ENCODE measurements around the gene NHLH2.
A peak's percentile ranks its signal among the peaks of the same experiment; 100 is the strongest.

NHLH2 gene

DNA sequence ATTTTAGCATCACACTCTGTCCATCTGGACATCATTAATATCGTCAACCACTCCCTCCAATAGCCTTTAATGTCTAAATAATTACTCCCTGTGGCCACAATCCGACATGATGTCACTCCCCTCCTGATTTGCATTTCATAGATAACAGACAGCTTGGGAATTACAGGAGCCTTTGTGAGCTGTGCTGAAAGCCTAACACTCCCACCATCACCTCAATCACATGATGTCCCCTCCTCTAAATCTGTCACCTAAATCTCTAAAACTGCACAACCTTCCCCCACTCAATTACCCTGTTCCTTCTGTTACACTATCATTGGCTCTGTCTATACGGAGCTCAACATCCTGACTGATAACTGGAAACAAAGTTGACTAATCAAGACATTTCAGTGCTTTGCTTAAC, 14.3 kb downstream of the NHLH2 start (continued):
- TF ChIP-seq, protein P1, sequence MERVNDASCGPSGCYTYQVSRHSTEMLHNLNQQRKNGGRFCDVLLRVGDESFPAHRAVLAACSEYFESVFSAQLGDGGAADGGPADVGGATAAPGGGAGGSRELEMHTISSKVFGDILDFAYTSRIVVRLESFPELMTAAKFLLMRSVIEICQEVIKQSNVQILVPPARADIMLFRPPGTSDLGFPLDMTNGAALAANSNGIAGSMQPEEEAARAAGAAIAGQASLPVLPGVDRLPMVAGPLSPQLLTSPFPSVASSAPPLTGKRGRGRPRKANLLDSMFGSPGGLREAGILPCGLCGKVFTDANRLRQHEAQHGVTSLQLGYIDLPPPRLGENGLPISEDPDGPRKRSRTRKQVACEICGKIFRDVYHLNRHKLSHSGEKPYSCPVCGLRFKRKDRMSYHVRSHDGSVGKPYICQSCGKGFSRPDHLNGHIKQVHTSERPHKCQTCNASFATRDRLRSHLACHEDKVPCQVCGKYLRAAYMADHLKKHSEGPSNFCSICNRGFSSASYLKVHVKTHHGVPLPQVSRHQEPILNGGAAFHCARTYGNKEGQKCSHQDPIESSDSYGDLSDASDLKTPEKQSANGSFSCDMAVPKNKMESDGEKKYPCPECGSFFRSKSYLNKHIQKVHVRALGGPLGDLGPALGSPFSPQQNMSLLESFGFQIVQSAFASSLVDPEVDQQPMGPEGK (tag by site-specific recombination; IDR thresholded peaks at IDR 0.05): peak; percentile 40; the same call in 1 of the 2 replicates
- TF ChIP-seq KLF10 (tag by site-specific recombination; IDR thresholded peaks at IDR 0.05) (peak; percentile 51; the same call in 1 of the 2 replicates), INSM2 (tag by site-specific recombination; IDR thresholded peaks at IDR 0.05) (0 out of 2 replicates have a peak, but pooled peaks have one; percentile 16), ZNF518A (tag by site-specific recombination; conservative IDR thresholded peaks at IDR 0.05; ENCODE audit: low read depth) (no peak), SP2 (tag by site-specific recombination; IDR thresholded peaks at IDR 0.05) (peak; percentile 20), GLI2 (tag by site-specific recombination; IDR thresholded peaks at IDR 0.05; ENCODE audit: borderline replicate concordance, low read depth) (no peak), ZNF629 (tag by site-specific recombination; IDR thresholded peaks at IDR 0.05) (peak; percentile 32; the same call in 1 of the 2 replicates), ZBTB8A (tag by site-specific recombination; IDR thresholded peaks at IDR 0.05) (no peak)
- TF ChIP-seq, protein P2, sequence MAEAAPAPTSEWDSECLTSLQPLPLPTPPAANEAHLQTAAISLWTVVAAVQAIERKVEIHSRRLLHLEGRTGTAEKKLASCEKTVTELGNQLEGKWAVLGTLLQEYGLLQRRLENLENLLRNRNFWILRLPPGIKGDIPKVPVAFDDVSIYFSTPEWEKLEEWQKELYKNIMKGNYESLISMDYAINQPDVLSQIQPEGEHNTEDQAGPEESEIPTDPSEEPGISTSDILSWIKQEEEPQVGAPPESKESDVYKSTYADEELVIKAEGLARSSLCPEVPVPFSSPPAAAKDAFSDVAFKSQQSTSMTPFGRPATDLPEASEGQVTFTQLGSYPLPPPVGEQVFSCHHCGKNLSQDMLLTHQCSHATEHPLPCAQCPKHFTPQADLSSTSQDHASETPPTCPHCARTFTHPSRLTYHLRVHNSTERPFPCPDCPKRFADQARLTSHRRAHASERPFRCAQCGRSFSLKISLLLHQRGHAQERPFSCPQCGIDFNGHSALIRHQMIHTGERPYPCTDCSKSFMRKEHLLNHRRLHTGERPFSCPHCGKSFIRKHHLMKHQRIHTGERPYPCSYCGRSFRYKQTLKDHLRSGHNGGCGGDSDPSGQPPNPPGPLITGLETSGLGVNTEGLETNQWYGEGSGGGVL (tag by site-specific recombination; IDR thresholded peaks at IDR 0.05): peak; percentile 91

DNA sequence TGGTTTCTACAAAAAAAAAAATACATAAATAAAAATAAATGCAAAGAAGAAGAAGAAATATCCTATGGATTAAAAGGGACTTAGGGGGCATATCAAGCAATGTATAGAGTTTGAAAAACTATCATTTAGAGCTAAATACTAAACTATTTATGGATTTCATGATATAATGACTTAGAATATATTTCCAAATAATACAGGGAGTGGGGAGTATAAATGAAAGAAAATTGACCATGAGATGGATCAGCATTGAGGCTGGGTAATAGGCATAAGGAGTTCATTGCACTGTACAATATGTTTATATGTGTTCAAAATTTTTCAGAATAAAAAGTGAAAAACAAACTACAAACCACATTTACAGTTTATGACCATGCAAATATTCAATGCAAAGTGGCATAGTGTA, 18.8 kb downstream of the NHLH2 start:
- Histone ChIP-seq H3K36me3 (ENCODE audit: control insufficient read depth in 2 of 2, insufficient read depth in 1 of 2, low read length in 2 of 2) (no peaks in the 10 kb centered on the region), H3K4me1 (ENCODE audit: control insufficient read depth, insufficient read depth, low read length) (no peaks in the 10 kb centered on the region), H3K9me3 (ENCODE audit: control insufficient read depth, insufficient read depth, low read depth, low read length) (no peaks in the 10 kb centered on the region), H3K27ac (ENCODE audit: extremely low read depth, low read depth, low read length) (no peak overlapping the region), H3K4me3 (ENCODE audit: low read depth, low read length) (no peak overlapping the region)
- ChIA-PET CTCF (interaction anchor here (1.3 to 1.5 kb wide), 2 partner anchors 14 to 160 kb away, joined by 4 read pairs; no protein-coding TSS in a partner anchor), POLR2A (no interaction called here)
- TF ChIP-seq ZNF707 (tag by site-specific recombination; IDR thresholded peaks at IDR 0.05): peak; percentile 74
- TF ChIP-seq, protein P3, sequence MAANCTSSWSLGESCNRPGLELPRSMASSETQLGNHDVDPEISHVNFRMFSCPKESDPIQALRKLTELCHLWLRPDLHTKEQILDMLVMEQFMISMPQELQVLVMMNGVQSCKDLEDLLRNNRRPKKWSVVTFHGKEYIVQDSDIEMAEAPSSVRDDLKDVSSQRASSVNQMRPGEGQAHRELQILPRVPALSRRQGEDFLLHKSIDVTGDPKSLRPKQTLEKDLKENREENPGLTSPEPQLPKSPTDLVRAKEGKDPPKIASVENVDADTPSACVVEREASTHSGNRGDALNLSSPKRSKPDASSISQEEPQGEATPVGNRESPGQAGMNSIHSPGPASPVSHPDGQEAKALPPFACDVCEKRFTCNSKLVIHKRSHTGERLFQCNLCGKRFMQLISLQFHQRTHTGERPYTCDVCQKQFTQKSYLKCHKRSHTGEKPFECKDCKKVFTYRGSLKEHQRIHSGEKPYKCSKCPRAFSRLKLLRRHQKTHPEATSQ (tag by site-specific recombination; IDR thresholded peaks at IDR 0.05): no peak

All from HEK293 (cell line).